Stimulated activated CD4-positive, alpha-beta T cell treated with anti-CD3 and anti-CD28 coated beads, Interleukin-15, amount 100 ng/mL, for 1 hour (primary cell): ENCODE results near the gene DCHS1.

Experiments
- DNase-seq, 2 donors: peaks; one replicate each; pipeline ENCODE4 v3.0.0-alpha.2; 2020; ENCODE audit warnings: low read depth in 1 of 2, low spot score in 1 of 2

The DCHS1 gene

GRCh38 chr11:6674219-6674597 lies 18.6 kb upstream of the DCHS1 start:
- no peak for DNase-seq

- no peak for DNase-seq
Observed at GRCh38 chr11:6673523-6674218, 18.1 kb upstream of the DCHS1 start.

GRCh38 chr11:6671991-6672390 lies 16.4 kb upstream of the DCHS1 start:
- no peak for DNase-seq

GRCh38 chr11:6670202-6670830 lies 14.7 kb upstream of the DCHS1 start:
- no peak for DNase-seq

GRCh38 chr11:6667733-6668374 lies 12.2 kb upstream of the DCHS1 start:
- no peak for DNase-seq

- no peak for DNase-seq
Observed at GRCh38 chr11:6666302-6667183, 10.9 kb upstream of the DCHS1 start.

- DNase-seq: no peak
Observed at GRCh38 chr11:6664551-6664950, 8.9 kb upstream of the DCHS1 start.

GRCh38 chr11:6663794-6664469 lies 8.3 kb upstream of the DCHS1 start:
- no peak for DNase-seq

GRCh38 chr11:6660712-6661111 lies 5.1 kb upstream of the DCHS1 start:
- DNase-seq: no peak

GRCh38 chr11:6658647-6659046 lies 3.0 kb upstream of the DCHS1 start:
- DNase-seq: no peak

- DNase-seq: no peak
Observed at GRCh38 chr11:6657346-6657745, 1.7 kb upstream of the DCHS1 start.

GRCh38 chr11:6656936-6657335 lies 1.3 kb upstream of the DCHS1 start:
- no peak for DNase-seq

- no peak for DNase-seq
Observed at GRCh38 chr11:6656584-6656915, 941 bp upstream of the DCHS1 start.

GRCh38 chr11:6655020-6655789 lies 404 bp downstream of the DCHS1 start:
- DNase-seq: no peak

GRCh38 chr11:6654281-6655019 lies 1.2 kb downstream of the DCHS1 start:
- DNase-seq: no peak

- no peak for DNase-seq
Observed at GRCh38 chr11:6653656-6654055, 2.0 kb downstream of the DCHS1 start.

GRCh38 chr11:6653097-6653496 lies 2.5 kb downstream of the DCHS1 start:
- no peak for DNase-seq

GRCh38 chr11:6652182-6652581 lies 3.4 kb downstream of the DCHS1 start:
- no peak for DNase-seq

GRCh38 chr11:6650980-6651379 lies 4.6 kb downstream of the DCHS1 start:
- no peak for DNase-seq

GRCh38 chr11:6650104-6650503 lies 5.5 kb downstream of the DCHS1 start:
- DNase-seq: no peak
